Omental fat pad (tissue), 4 donors: ENCODE data around the gene ACTN4. TPM values are rescaled to one million over a fixed set of nuclear protein-coding genes. Genes with fewer than 3 reads are reported as not detected.
A peak's percentile ranks its signal among the peaks of the same experiment; 100 is the strongest.

Experiments used
- ATAC-seq: fragments of 150-250 bp; one replicate; pipeline ENCODE4 v1.9.1; 2016; ENCODE audit warnings: mild to moderate bottlenecking, moderate library complexity; ENCODE audit not compliant: low FRiP score
- DNase-seq: peaks from one replicate; pipeline ENCODE4 v3.0.0-alpha.2; 2019; ENCODE audit warnings: low spot score
- total RNA-seq, 4 donors: library from RNA; depleted of rRNA; stranded (reverse); fragments of >200 nt; gene quantifications; one replicate each; pipeline ENCODE4 v1.1.0, GENCODE V29; 2016
- TF ChIP-seq, protein P1 (sequence below), 3 donors: fragments of 450-650 bp; IDR thresholded peaks; one replicate each; pipeline ENCODE4 v1.5.1; 2016 to 2017; ENCODE audit warnings: antibody characterized with exemption in 3 of 3, mild to moderate bottlenecking in 3 of 3, moderate library complexity in 2 of 3

Gene ACTN4
- total RNA-seq, 4 donors from 2014 or later = 290 to 517 (median 367) TPM

DNA sequence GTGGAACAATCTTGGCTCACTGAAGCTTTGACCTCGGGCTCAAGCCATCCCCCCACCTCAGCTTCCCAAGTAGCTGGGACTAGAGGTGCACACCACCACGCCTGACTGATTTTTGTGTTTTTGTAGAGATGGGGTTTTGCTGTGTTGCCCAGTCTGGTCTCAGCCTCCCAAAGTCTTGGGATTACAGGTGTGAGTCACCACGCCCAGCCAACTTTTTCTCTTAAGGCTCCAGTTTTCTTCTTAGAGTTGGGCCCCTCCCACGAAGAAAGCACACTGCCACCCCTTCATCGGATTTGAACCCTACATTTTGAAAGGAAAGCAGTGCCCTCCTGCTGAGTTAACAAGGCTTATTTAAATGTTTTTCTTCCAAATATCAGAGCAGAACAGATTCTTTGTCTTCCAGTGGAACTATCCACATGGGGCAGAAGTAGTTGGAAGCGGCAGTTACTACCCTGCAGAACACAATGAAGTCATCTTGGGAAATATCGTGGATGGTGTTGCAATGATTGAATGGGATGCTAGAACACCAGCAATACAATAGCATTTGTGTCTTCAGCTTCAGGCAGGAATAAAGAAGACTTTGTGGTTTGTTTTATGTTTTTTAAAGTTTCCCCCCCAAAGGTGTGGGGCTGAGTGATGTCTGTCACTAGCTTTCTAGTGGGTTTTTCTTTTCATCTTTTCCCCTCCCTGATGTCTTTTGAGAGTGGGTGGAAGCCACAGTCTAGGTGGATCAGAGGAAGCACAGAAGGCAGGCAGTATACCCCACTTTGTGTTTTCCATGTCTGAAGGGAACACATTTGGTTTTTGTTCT, 8.9 kb downstream of the ACTN4 start:
- TF ChIP-seq, protein P1, sequence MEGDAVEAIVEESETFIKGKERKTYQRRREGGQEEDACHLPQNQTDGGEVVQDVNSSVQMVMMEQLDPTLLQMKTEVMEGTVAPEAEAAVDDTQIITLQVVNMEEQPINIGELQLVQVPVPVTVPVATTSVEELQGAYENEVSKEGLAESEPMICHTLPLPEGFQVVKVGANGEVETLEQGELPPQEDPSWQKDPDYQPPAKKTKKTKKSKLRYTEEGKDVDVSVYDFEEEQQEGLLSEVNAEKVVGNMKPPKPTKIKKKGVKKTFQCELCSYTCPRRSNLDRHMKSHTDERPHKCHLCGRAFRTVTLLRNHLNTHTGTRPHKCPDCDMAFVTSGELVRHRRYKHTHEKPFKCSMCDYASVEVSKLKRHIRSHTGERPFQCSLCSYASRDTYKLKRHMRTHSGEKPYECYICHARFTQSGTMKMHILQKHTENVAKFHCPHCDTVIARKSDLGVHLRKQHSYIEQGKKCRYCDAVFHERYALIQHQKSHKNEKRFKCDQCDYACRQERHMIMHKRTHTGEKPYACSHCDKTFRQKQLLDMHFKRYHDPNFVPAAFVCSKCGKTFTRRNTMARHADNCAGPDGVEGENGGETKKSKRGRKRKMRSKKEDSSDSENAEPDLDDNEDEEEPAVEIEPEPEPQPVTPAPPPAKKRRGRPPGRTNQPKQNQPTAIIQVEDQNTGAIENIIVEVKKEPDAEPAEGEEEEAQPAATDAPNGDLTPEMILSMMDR (IDR thresholded peaks at IDR 0.05) = no peak
- ATAC-seq (no peak), DNase-seq (no peak)

DNA sequence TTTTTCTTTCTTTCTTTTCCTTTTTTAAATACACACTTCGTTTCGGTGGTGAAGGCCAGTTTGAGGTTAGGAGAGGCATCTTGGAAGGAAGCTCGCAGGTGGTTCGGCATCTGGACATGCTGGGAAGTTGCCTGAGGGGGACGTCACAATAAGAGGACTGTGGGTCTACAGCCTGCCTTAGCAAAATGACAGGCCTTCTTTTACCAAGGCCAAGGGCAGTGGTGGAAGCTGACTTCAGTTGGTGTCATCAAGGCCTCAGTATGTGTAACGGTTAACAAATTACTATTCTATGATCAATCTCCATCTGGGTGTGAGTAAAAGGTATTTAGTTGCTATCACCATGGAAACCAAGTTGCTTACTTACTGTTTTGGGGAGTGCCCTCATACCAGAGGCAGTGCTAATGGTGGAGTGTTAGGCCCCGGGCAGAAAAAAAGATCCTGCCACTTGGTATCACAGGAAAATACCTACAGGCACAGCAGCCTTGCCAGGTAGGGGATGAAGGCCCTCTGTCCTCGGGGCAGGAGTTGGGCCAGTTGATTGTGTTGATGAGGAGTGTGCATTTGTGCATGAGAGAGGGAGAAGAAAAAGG, 10.3 kb downstream of the ACTN4 start:
- DNase-seq = no peak
- peak; percentile 50 for ATAC-seq
- TF ChIP-seq, protein P1 (IDR thresholded peaks at IDR 0.05) = no peak

DNA sequence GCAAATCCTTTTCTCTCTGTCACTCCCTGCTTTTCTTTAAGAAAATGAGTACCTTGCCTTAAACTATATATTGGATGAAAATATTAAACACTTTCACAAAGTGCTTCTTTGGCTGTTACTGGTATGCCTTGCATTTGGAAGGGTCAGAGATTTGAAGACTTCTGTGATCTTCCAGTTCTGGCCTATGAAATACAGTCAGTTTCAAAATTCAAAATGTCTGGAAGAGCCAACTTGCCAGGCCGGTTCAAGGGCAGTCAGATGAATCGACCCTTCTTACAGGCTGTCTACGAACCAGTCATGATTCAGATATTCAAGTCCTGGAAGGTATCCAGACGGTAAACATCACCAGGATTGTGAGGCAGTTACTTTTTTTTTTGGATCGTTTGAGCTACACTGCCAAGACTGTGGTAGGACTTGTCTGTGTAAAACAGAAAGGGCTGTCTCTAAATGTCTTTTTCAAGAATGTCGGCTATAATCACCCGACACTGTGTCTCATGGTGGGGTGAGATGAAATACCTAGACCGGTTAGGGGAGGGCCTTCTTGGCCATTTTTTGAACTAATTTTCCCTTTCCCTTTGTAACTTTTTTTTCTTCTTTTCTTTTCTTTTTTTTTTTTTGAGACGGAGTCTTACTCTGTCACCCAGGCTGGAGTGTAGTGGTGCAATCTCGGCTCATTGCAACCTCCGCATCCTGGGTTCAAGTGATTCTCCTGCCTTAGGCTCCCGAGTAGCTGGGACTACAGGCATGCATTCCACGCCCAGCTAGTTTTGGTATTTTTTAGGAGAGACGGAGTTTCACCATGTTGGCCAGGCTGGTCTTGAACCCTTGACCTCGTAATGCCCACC, 11.2 kb downstream of the ACTN4 start:
- ATAC-seq (peak; percentile 76), DNase-seq (no peak)
- TF ChIP-seq, protein P1 (IDR thresholded peaks at IDR 0.05) = no peak

DNA sequence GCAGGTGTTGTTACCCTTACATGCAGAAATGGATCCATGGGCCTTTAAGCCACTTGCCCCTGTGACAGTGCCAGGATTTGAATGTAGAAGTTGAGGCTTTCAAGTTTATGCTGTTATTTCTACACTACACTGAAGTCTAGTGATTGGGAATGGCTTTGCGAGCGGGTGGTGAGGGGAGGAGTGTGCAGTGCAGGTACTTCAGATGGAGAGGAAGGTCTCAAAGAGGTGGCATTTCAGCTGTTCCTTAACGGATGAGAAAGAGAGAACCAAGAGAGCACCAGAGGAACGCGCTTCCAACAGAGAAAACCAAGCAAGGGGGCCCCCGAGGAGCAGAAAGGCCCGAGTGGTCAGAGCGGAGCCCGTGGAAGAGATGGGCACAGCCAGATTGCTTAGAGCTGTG, 13.3 kb downstream of the ACTN4 start:
- DNase-seq (no peak), ATAC-seq (no peak)
- TF ChIP-seq, protein P1 (IDR thresholded peaks at IDR 0.05) = no peak

DNA sequence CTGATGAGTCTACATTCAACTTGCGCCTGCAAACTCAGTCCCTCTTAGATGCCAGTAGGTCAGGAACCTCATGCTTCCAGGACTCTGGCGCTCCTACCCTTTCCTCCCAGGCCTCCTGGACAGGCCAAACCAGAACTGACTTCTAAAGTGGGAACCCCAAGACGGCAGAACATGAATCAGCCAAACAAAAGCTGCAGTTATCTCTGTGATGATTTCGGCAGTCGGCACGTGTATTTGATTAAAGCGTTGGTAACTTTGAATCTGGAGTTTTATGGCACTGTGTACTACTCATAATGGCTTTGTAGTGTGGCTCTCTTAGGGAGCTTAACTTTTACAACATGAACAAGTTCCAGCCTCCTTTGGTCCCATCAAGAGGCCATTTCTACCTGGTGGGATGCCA, 13.7 kb downstream of the ACTN4 start:
- TF ChIP-seq, protein P1 (IDR thresholded peaks at IDR 0.05) = no peak
- ATAC-seq = no peak
- DNase-seq = no peak

DNA sequence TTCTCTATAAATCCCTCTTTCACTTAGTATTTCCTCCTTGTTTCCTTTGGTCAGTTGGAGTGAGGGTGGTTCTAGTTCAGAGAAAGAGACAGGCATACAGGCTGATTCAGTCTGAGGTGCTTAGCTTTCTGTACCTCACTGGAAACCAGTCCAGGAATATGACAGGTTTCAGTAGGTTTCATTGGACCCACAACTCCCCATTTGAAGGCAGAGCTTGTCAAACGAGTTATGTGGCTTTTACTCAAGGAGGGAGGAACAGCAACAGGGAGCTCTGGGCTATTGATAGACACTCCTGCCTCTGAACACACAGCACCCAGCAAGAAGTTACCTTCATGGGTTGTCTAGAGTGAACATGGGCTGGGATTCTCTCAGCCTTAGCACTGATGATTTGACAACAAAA, 14.5 kb downstream of the ACTN4 start:
- no peak for ATAC-seq
- TF ChIP-seq, protein P1 (IDR thresholded peaks at IDR 0.05) = no peak
- no peak for DNase-seq
